G401.6 (cell line): Measurements from ENCODE around the gene SDK2.

Experiments
- FAIRE-seq: peaks from 2 replicates; lab custom pipeline; 2012; peaks lifted over from hg19 to GRCh38; lab: Jason Lieb, UNC

Gene SDK2

GRCh38 chr17:73650617-73651200, 6.5 kb upstream of the SDK2 start:
- FAIRE-seq = no peak

- FAIRE-seq = no peak
These were observed 5.9 kb upstream of the SDK2 start for GRCh38 chr17:73650140-73650539.

- no peak for FAIRE-seq
These were observed 4.7 kb upstream of the SDK2 start for GRCh38 chr17:73648974-73649373.

- FAIRE-seq = no peak
These were observed 4.2 kb upstream of the SDK2 start for GRCh38 chr17:73648543-73648820.

GRCh38 chr17:73647772-73648542, 3.7 kb upstream of the SDK2 start:
- FAIRE-seq = no peak

- no peak for FAIRE-seq
These were observed 3.1 kb upstream of the SDK2 start for GRCh38 chr17:73647301-73647695.

- FAIRE-seq = no peak
These were observed 2.4 kb upstream of the SDK2 start for GRCh38 chr17:73646409-73647300.

- FAIRE-seq = no peak
These were observed 1.0 kb upstream of the SDK2 start for GRCh38 chr17:73645050-73645871.

- FAIRE-seq = no peak
These were observed 447 bp downstream of the SDK2 start for GRCh38 chr17:73643852-73644144.

- no peak for FAIRE-seq
These were observed 1.0 kb downstream of the SDK2 start for GRCh38 chr17:73643001-73643851.

GRCh38 chr17:73642659-73643000, 1.6 kb downstream of the SDK2 start:
- no peak for FAIRE-seq

GRCh38 chr17:73641826-73642600, 2.2 kb downstream of the SDK2 start:
- FAIRE-seq = no peak

- no peak for FAIRE-seq
These were observed 3.6 kb downstream of the SDK2 start for GRCh38 chr17:73640691-73641090.

- FAIRE-seq = no peak
These were observed 4.3 kb downstream of the SDK2 start for GRCh38 chr17:73639932-73640331.

GRCh38 chr17:73639322-73639721, 4.9 kb downstream of the SDK2 start:
- no peak for FAIRE-seq

GRCh38 chr17:73638556-73638955, 5.7 kb downstream of the SDK2 start:
- FAIRE-seq = no peak

- FAIRE-seq = no peak
These were observed 6.4 kb downstream of the SDK2 start for GRCh38 chr17:73637866-73638265.

GRCh38 chr17:73635101-73635817, 9.0 kb downstream of the SDK2 start:
- no peak for FAIRE-seq

GRCh38 chr17:73634629-73635028, 9.6 kb downstream of the SDK2 start:
- no peak for FAIRE-seq

GRCh38 chr17:73633736-73634135, 10.5 kb downstream of the SDK2 start:
- no peak for FAIRE-seq
